ENCODE data around the gene TPD52L1. TPM values are rescaled to one million over a fixed set of nuclear protein-coding genes. Genes with fewer than 3 reads are reported as not detected.

The TPD52L1 gene
- total and polyA plus RNA-seq, 2 of the 4 experiments (the other 2 are of a cell fraction), result 10.2 to 13.5 TPM

- H3K4me2 ChIP-seq (ENCODE audit: low read depth, low read length), result no peak overlapping the region
- no peak overlapping the region for H3K23ac ChIP-seq (ENCODE audit: low read depth, low read length)
- CTCF ChIA-PET, result no interaction called here
- peaks cover 5 to 12% of the 10 kb centered on the region in 2 experiments for H3K79me1 ChIP-seq (ENCODE audit: low read depth in 1 of 2, low read length in 2 of 2)
- in situ Hi-C loops (cut with MboI; ENCODE audit: low sequenced_read_pairs), result no loop called here
- no peak overlapping the region for H2AK5ac ChIP-seq (ENCODE audit: low read depth, low read length)
- no peak overlapping the region for H3K56ac ChIP-seq (ENCODE audit: extremely low read depth, insufficient read depth, low read length)
- ATAC-seq (ENCODE audit: low read depth) (no peak), DNase-seq (no peak)
- H3K14ac ChIP-seq (replicated peaks; ENCODE audit: low read depth, low read length), result no peak overlapping the region
- intact Hi-C loops (cut with micrococcal nuclease), result no loop called here
- no peak overlapping the region for H3K4ac ChIP-seq (ENCODE audit: low read depth, low read length)
- no peak overlapping the region for H2BK15ac ChIP-seq (ENCODE audit: low read depth, low read length)
- H3K9me1 ChIP-seq (ENCODE audit: insufficient read depth, low read length), result no peaks in the 10 kb centered on the region
- no peak for TF ChIP-seq NFE2L2 (IDR thresholded peaks at IDR 0.05; ENCODE audit: low read depth, low read length)
- TF ChIP-seq CHD1 (IDR thresholded peaks at IDR 0.05; ENCODE audit: low read depth, low read length), result no peak
- TF ChIP-seq SMC3 (IDR thresholded peaks at IDR 0.05; ENCODE audit: low read depth, low read length), result no peak
- no peak for TF ChIP-seq FOS (IDR thresholded peaks at IDR 0.05; ENCODE audit: low read depth, low read length)
- no peak for TF ChIP-seq POLR2A (IDR thresholded peaks at IDR 0.05; ENCODE audit: low read depth, low read length)
- no peak for TF ChIP-seq USF2 (IDR thresholded peaks at IDR 0.05; ENCODE audit: low read depth, low read length)
- no peak for TF ChIP-seq MXI1 (IDR thresholded peaks at IDR 0.05; ENCODE audit: borderline replicate concordance, low read depth, low read length)
- no peak for TF ChIP-seq MAZ (IDR thresholded peaks at IDR 0.05; ENCODE audit: borderline replicate concordance, low read depth, low read length)
- no peak for TF ChIP-seq RCOR1 (IDR thresholded peaks at IDR 0.05; ENCODE audit: insufficient replicate concordance, low read length)
- no peak for TF ChIP-seq BHLHE40 (IDR thresholded peaks at IDR 0.05; ENCODE audit: low read depth, low read length)
- TF ChIP-seq RFX5 (IDR thresholded peaks at IDR 0.05; ENCODE audit: low read depth, low read length), result no peak
- no peak overlapping the region for H3K4me3 ChIP-seq (ENCODE audit: insufficient read depth, low read depth, low read length)
- H3K36me3 ChIP-seq (ENCODE audit: control insufficient read depth, insufficient read depth, low read length), result peaks cover 15% of the 10 kb centered on the region
- no peak overlapping the region for H2AK9ac ChIP-seq (replicated peaks; ENCODE audit: low read depth, low read length, poor library complexity)
- POLR2A ChIA-PET (ENCODE audit: unreplicated experiment), result no interaction called here
- H4K8ac ChIP-seq (ENCODE audit: low read depth in 2 of 2, low read length in 2 of 2), result no peak overlapping the region
- H2AFZ ChIP-seq (replicated peaks; ENCODE audit: low read length, poor library complexity), result no peak overlapping the region
- no peak overlapping the region for H4K91ac ChIP-seq (ENCODE audit: insufficient read depth, low read depth, low read length)
- H4K20me1 ChIP-seq (ENCODE audit: insufficient read depth, low read length), result no peaks in the 10 kb centered on the region
- no peak overlapping the region for H2BK5ac ChIP-seq (ENCODE audit: low read depth, low read length, poor library complexity, severe bottlenecking)
- WGBS, 2 experiments (ENCODE audit: extremely low coverage in 2 of 2, insufficient read length in 1 of 2), result no CpG with 5 or more reads among the region's 1 CpG
- no peaks in the 10 kb centered on the region for H3K4me1 ChIP-seq (ENCODE audit: control insufficient read depth, insufficient read depth, low read length)
- no peak overlapping the region for H4K5ac ChIP-seq (ENCODE audit: low read depth, low read length)
- BruUV-seq (replicated peaks), result no TSS peak
- H3K9me3 ChIP-seq (ENCODE audit: control insufficient read depth, insufficient read depth, low read length), result peaks cover 2% of the 10 kb centered on the region; the same call in 1 of the 2 replicates
- H3K9ac ChIP-seq (ENCODE audit: low read depth, low read length), result no peak overlapping the region
- H3K18ac ChIP-seq (ENCODE audit: low read depth, low read length), result no peak overlapping the region
- dilution Hi-C loops (cut with HindIII; ENCODE audit: low sequenced_read_pairs, unreplicated experiment), result no loop called here
- H3K27me3 ChIP-seq (ENCODE audit: control insufficient read depth, insufficient read depth, low read length), result no peaks in the 10 kb centered on the region
- no peak overlapping the region for H2BK120ac ChIP-seq (ENCODE audit: low read depth, low read length)
- no peak overlapping the region for H3K27ac ChIP-seq (ENCODE audit: insufficient read depth, low read length)
- H2BK20ac ChIP-seq (ENCODE audit: low read depth, low read length), result no peak overlapping the region
Measured at GRCh38 chr6:125285353-125285752, 131.8 kb downstream of the TPD52L1 start.

All from IMR-90 (cell line).